ENCODE data around the gene MGRN1.

Gene MGRN1

GRCh38 chr16:4618645-4619418, 5.8 kb upstream of the MGRN1 start:
- H4K20me1 ChIP-seq (ENCODE audit: insufficient read depth, low read length): peaks cover 2% of the 10 kb centered on the region; the same call in 1 of the 2 replicates
- H3K4me2 ChIP-seq (ENCODE audit: insufficient read depth, low read length): peak overlapping the region; percentile 75
- no peaks in the 10 kb centered on the region for H3K27me3 ChIP-seq (ENCODE audit: insufficient read depth, low read length, poor library complexity)
- H3K9me3 ChIP-seq (ENCODE audit: insufficient read depth, low read length, severe bottlenecking): no peaks in the 10 kb centered on the region
- H3K4me1 ChIP-seq (ENCODE audit: insufficient read depth, low read length): peaks cover 44% of the 10 kb centered on the region
- ATAC-seq (ENCODE audit: insufficient read depth, low read depth) (no peak), DNase-seq (no peak)
- TF ChIP-seq EZH2 (IDR thresholded peaks at IDR 0.05; ENCODE audit: borderline replicate concordance, low read depth, low read length, severe bottlenecking): no peak
- no peak for TF ChIP-seq CTCF (IDR thresholded peaks at IDR 0.05; ENCODE audit: borderline replicate concordance, extremely low read depth, low read length, poor library complexity, severe bottlenecking)
- H3K4me3 ChIP-seq (ENCODE audit: low read depth in 1 of 2, low read length in 2 of 2): no peak overlapping the region
- no peaks in the 10 kb centered on the region; the same call in 1 of the 2 replicates for H3K36me3 ChIP-seq (ENCODE audit: insufficient read depth, low read length)
- no peak overlapping the region for H3K27ac ChIP-seq (ENCODE audit: low read length)
- H3K79me2 ChIP-seq (ENCODE audit: insufficient read depth, low read length): peaks cover 45% of the 10 kb centered on the region
- no peak overlapping the region for H2AFZ ChIP-seq (ENCODE audit: low read depth, low read length)
- H3K9ac ChIP-seq (ENCODE audit: low read depth, low read length): no peak overlapping the region; the same call in 1 of the 2 replicates

- Histone ChIP-seq H3K27ac (ENCODE audit: low read length) (peak overlapping the region; percentile 82), H3K9ac (ENCODE audit: low read depth, low read length) (peak overlapping the region; percentile 89), H4K20me1 (ENCODE audit: insufficient read depth, low read length) (peaks cover 17% of the 10 kb centered on the region), H3K4me1 (ENCODE audit: insufficient read depth, low read length) (peaks cover 32% of the 10 kb centered on the region), H3K27me3 (ENCODE audit: insufficient read depth, low read length, poor library complexity) (no peaks in the 10 kb centered on the region), H3K4me2 (ENCODE audit: insufficient read depth, low read length) (peak overlapping the region; percentile 89), H3K79me2 (ENCODE audit: insufficient read depth, low read length) (peaks cover 39% of the 10 kb centered on the region), H3K9me3 (ENCODE audit: insufficient read depth, low read length, severe bottlenecking) (no peaks in the 10 kb centered on the region), H2AFZ (ENCODE audit: low read depth, low read length) (peak overlapping the region; percentile 75), H3K36me3 (ENCODE audit: insufficient read depth, low read length) (peaks cover 8% of the 10 kb centered on the region; the same call in 1 of the 2 replicates), H3K4me3 (ENCODE audit: low read depth in 1 of 2, low read length in 2 of 2) (peak overlapping the region in 1 of 2 experiments; percentile 92; a peak in 2 of 4 replicates)
- ATAC-seq (ENCODE audit: insufficient read depth, low read depth) (no peak), DNase-seq (no peak)
- no peak for TF ChIP-seq EZH2 (IDR thresholded peaks at IDR 0.05; ENCODE audit: borderline replicate concordance, low read depth, low read length, severe bottlenecking)
- no peak for TF ChIP-seq CTCF (IDR thresholded peaks at IDR 0.05; ENCODE audit: borderline replicate concordance, extremely low read depth, low read length, poor library complexity, severe bottlenecking)
Measured at GRCh38 chr16:4623593-4623992, 1.0 kb upstream of the MGRN1 start.

- Histone ChIP-seq H3K4me1 (ENCODE audit: insufficient read depth, low read length) (peaks cover 28% of the 10 kb centered on the region), H3K4me2 (ENCODE audit: insufficient read depth, low read length) (peak overlapping the region; percentile 89), H2AFZ (ENCODE audit: low read depth, low read length) (peak overlapping the region; percentile 75), H3K79me2 (ENCODE audit: insufficient read depth, low read length) (peaks cover 48% of the 10 kb centered on the region), H3K27me3 (ENCODE audit: insufficient read depth, low read length, poor library complexity) (no peaks in the 10 kb centered on the region), H3K9ac (ENCODE audit: low read depth, low read length) (peak overlapping the region; percentile 89), H3K9me3 (ENCODE audit: insufficient read depth, low read length, severe bottlenecking) (no peaks in the 10 kb centered on the region), H4K20me1 (ENCODE audit: insufficient read depth, low read length) (peaks cover 17% of the 10 kb centered on the region), H3K36me3 (ENCODE audit: insufficient read depth, low read length) (peaks cover 8% of the 10 kb centered on the region; the same call in 1 of the 2 replicates), H3K4me3 (ENCODE audit: low read depth in 1 of 2, low read length in 2 of 2) (peak overlapping the region; percentile 92 to 99), H3K27ac (ENCODE audit: low read length) (peak overlapping the region; percentile 63)
- TF ChIP-seq EZH2 (IDR thresholded peaks at IDR 0.05; ENCODE audit: borderline replicate concordance, low read depth, low read length, severe bottlenecking): no peak
- TF ChIP-seq CTCF (IDR thresholded peaks at IDR 0.05; ENCODE audit: borderline replicate concordance, extremely low read depth, low read length, poor library complexity, severe bottlenecking): no peak
- peak; percentile 29 for ATAC-seq (ENCODE audit: insufficient read depth, low read depth)
- DNase-seq: peak; percentile 40
Measured at GRCh38 chr16:4624827-4625559, 367 bp downstream of the MGRN1 start.
